K562 (cell line): ENCODE measurements around the gene ACAP3. TPM values are rescaled to one million over a fixed set of nuclear protein-coding genes. Genes with fewer than 3 reads are reported as not detected.

ENCODE experiments used
- BCL6 ChIP-seq: fragments of 250-450 bp; sonication (Bioruptor Pico); IDR thresholded peaks from 2 replicates; pipeline ENCODE4 v1.4.0; 2020
- CEBPB ChIP-seq: fragments of 450-650 bp; IDR thresholded peaks from 2 replicates; pipeline ENCODE4 v1.6.1; 2016; ENCODE audit warnings: missing genetic modification characterization, missing compliant biosample characterization
- CHD2 ChIP-seq: IDR thresholded peaks from 2 replicates; pipeline ENCODE4 v1.6.1; 2011; ENCODE audit warnings: low read depth, low read length
- CREB1 ChIP-seq, 2 experiments: sonication (generic) in 1 of 2; formaldehyde crosslinking in 1 of 2; IDR thresholded peaks; 2 replicates each; pipeline versions ENCODE4 v1.6.1 to v1.8.0; 2012 to 2022; ENCODE audit warnings: inconsistent platforms in 1 of 2, mild to moderate bottlenecking in 1 of 2, missing genetic modification reagents in 1 of 2, moderate library complexity in 1 of 2
- ELF1 ChIP-seq: fragments of 200-800 bp; sonication (Bioruptor generic); IDR thresholded peaks from 2 replicates; pipeline ENCODE4 v1.6.1; 2016; ENCODE audit warnings: missing genetic modification characterization, missing compliant biosample characterization
- GABPA ChIP-seq: fragments of 200-800 bp; sonication (Bioruptor generic); conservative IDR thresholded peaks from 2 replicates; pipeline ENCODE4 v1.6.1; 2016; ENCODE audit warnings: low read depth, missing genetic modification characterization, missing compliant biosample characterization
- GATAD2B ChIP-seq: fragments of 450-650 bp; IDR thresholded peaks from 2 replicates; pipeline ENCODE4 v1.6.1; 2017; ENCODE audit warnings: mild to moderate bottlenecking, borderline replicate concordance
- PHB ChIP-seq: fragments of 250-450 bp; sonication (Bioruptor Pico); IDR thresholded peaks from 2 replicates; pipeline ENCODE4 v1.5.0; 2021
- SIN3B ChIP-seq: fragments of 450-650 bp; IDR thresholded peaks from 2 replicates; pipeline ENCODE4 v1.6.1; 2017; ENCODE audit warnings: low read depth, mild to moderate bottlenecking, moderate library complexity
- SRSF3 ChIP-seq: fragments of 200-400 bp; formaldehyde crosslinking; IDR thresholded peaks from 2 replicates; pipeline ENCODE4 v1.6.1; 2016; ENCODE audit warnings: mild to moderate bottlenecking, low read length, moderate library complexity; ENCODE audit not compliant: insufficient read depth
- STAT5B ChIP-seq: fragments of 250-450 bp; sonication (Bioruptor Pico); IDR thresholded peaks from 2 replicates; pipeline ENCODE4 v1.8.0; 2021; ENCODE audit warnings: mild to moderate bottlenecking, inconsistent platforms
- TEAD1 ChIP-seq, 2 experiments: fragments of 450-650 bp in 1 of 2; sonication (generic) in 1 of 2; formaldehyde crosslinking; IDR thresholded peaks; 2 replicates each; pipeline versions ENCODE4 v1.4.0 to v1.8.0; 2020 to 2022; ENCODE audit warnings: mild to moderate bottlenecking in 2 of 2, missing genetic modification reagents in 1 of 2
- polyA plus RNA-seq, 8 experiments: library from polyadenylated mRNA; depleted of rRNA in 4 of 8; stranded (reverse) in 5 of 8; unstranded in 3 of 8; fragments of >200 nt; fragmentation: Nextera tagmentation in 2 of 8; fragmentation: Illumina TruSeq in 1 of 8; extraction: Ambion mirVana in 2 of 8; extraction: Trizol in 1 of 8; gene quantifications; 2 replicates each; pipeline versions ENCODE4 v1.2.1 to v1.2.3, GENCODE V29; 2011 to 2014; ENCODE audit warnings: inconsistent platforms in 1 of 8, missing spikeins in 1 of 8
- total RNA-seq, 7 experiments: library from RNA; depleted of rRNA in 6 of 7; stranded (reverse); fragments of >200 nt in 6 of 7; fragmentation: Illumina TruSeq in 2 of 7; extraction: Trizol in 2 of 7; gene quantifications; 2 replicates each; pipeline versions ENCODE4 v1.2.1 to v1.2.3, GENCODE V29; 2011 to 2021; ENCODE audit warnings: low replicate concordance in 1 of 7
- TF ChIP-seq, protein P1 (sequence below): sonication (generic); formaldehyde crosslinking; IDR thresholded peaks from 2 replicates; pipeline ENCODE4 v1.8.1; 2023; ENCODE audit warnings: mild to moderate bottlenecking, missing genetic modification reagents
- TF ChIP-seq, protein P2 (sequence below): fragments of 200-600 bp; sonication (generic); IDR thresholded peaks from one replicate; pipeline ENCODE4 v1.6.1; 2012; ENCODE audit warnings: mild to moderate bottlenecking, low read depth, low read length, inconsistent platforms

The ACAP3 gene
- total and polyA plus RNA-seq, 9 of the 15 experiments (the other 6 are each of a cell fraction or from before 2014, with no cell fraction given), result 0.01 to 49.0 (median 12.0) TPM

DNA sequence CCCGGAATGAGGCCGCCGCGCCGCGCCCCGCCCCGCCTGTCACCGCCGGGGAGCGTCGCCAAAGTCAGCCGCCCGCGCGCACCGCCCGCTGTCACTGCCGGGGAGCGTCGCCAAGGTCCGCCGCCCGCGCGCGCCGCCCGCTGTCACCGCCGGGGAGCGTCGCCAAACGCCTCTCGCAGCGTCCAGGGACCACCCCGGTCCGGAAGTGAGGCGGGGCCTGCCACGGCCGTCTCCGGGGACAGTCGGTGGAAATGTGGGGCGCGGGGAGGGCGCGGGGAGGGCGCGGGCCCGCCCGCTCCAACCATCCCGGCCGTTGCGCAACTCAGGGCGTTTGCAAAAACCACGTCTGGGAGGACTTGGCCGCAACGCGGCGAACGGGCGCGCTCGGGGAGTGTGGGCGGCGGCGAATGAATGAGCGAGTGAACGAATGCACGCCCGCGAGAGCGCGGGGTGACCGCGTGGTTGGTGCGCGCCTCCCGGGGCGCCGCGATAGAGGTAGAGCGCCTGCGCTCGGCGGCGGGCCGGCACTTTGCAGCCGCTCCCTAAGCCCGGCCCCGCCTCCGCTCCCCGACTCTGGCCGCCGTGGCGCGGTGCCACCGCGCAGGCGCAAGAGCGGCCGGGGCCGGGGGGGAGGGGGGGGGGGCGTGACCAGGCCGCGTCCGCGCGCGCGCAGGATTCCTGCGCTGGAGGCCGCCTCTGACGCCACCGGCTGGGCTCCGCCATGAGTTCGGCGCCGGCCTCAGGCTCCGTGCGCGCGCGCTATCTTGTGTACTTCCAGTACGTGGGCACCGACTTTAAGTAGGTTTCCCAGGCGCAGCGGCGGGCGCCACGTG lies at the start of gene ACAP3, which contains the start of gene PUSL1 (continued):
- TF ChIP-seq SRSF3 (no peak), CHD2 (peak; percentile 85), SIN3B (0 out of 2 replicates have a peak, but pooled peaks have one; percentile 8), GABPA (tag) (peak; percentile 90), CEBPB (tag) (peak; percentile 100), PHB (no peak), GATAD2B (peak; percentile 40), CREB1 (IDR thresholded peaks at IDR 0.05) (peak; percentile 54), CREB1 (CRISPR knock-in tag; IDR thresholded peaks at IDR 0.05) (peak; percentile 69), ELF1 (tag) (peak; percentile 93), STAT5B (CRISPR knock-in tag) (no peak), BCL6 (CRISPR knock-in tag) (no peak), TEAD1 (CRISPR knock-in tag; IDR thresholded peaks at IDR 0.05) (peak in 1 of 2 experiments; percentile 28; a peak in 1 of 4 replicates)
- TF ChIP-seq, protein P1, sequence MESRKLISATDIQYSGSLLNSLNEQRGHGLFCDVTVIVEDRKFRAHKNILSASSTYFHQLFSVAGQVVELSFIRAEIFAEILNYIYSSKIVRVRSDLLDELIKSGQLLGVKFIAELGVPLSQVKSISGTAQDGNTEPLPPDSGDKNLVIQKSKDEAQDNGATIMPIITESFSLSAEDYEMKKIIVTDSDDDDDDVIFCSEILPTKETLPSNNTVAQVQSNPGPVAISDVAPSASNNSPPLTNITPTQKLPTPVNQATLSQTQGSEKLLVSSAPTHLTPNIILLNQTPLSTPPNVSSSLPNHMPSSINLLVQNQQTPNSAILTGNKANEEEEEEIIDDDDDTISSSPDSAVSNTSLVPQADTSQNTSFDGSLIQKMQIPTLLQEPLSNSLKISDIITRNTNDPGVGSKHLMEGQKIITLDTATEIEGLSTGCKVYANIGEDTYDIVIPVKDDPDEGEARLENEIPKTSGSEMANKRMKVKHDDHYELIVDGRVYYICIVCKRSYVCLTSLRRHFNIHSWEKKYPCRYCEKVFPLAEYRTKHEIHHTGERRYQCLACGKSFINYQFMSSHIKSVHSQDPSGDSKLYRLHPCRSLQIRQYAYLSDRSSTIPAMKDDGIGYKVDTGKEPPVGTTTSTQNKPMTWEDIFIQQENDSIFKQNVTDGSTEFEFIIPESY (CRISPR knock-in tag), result peak; percentile 72
- TF ChIP-seq, protein P2, sequence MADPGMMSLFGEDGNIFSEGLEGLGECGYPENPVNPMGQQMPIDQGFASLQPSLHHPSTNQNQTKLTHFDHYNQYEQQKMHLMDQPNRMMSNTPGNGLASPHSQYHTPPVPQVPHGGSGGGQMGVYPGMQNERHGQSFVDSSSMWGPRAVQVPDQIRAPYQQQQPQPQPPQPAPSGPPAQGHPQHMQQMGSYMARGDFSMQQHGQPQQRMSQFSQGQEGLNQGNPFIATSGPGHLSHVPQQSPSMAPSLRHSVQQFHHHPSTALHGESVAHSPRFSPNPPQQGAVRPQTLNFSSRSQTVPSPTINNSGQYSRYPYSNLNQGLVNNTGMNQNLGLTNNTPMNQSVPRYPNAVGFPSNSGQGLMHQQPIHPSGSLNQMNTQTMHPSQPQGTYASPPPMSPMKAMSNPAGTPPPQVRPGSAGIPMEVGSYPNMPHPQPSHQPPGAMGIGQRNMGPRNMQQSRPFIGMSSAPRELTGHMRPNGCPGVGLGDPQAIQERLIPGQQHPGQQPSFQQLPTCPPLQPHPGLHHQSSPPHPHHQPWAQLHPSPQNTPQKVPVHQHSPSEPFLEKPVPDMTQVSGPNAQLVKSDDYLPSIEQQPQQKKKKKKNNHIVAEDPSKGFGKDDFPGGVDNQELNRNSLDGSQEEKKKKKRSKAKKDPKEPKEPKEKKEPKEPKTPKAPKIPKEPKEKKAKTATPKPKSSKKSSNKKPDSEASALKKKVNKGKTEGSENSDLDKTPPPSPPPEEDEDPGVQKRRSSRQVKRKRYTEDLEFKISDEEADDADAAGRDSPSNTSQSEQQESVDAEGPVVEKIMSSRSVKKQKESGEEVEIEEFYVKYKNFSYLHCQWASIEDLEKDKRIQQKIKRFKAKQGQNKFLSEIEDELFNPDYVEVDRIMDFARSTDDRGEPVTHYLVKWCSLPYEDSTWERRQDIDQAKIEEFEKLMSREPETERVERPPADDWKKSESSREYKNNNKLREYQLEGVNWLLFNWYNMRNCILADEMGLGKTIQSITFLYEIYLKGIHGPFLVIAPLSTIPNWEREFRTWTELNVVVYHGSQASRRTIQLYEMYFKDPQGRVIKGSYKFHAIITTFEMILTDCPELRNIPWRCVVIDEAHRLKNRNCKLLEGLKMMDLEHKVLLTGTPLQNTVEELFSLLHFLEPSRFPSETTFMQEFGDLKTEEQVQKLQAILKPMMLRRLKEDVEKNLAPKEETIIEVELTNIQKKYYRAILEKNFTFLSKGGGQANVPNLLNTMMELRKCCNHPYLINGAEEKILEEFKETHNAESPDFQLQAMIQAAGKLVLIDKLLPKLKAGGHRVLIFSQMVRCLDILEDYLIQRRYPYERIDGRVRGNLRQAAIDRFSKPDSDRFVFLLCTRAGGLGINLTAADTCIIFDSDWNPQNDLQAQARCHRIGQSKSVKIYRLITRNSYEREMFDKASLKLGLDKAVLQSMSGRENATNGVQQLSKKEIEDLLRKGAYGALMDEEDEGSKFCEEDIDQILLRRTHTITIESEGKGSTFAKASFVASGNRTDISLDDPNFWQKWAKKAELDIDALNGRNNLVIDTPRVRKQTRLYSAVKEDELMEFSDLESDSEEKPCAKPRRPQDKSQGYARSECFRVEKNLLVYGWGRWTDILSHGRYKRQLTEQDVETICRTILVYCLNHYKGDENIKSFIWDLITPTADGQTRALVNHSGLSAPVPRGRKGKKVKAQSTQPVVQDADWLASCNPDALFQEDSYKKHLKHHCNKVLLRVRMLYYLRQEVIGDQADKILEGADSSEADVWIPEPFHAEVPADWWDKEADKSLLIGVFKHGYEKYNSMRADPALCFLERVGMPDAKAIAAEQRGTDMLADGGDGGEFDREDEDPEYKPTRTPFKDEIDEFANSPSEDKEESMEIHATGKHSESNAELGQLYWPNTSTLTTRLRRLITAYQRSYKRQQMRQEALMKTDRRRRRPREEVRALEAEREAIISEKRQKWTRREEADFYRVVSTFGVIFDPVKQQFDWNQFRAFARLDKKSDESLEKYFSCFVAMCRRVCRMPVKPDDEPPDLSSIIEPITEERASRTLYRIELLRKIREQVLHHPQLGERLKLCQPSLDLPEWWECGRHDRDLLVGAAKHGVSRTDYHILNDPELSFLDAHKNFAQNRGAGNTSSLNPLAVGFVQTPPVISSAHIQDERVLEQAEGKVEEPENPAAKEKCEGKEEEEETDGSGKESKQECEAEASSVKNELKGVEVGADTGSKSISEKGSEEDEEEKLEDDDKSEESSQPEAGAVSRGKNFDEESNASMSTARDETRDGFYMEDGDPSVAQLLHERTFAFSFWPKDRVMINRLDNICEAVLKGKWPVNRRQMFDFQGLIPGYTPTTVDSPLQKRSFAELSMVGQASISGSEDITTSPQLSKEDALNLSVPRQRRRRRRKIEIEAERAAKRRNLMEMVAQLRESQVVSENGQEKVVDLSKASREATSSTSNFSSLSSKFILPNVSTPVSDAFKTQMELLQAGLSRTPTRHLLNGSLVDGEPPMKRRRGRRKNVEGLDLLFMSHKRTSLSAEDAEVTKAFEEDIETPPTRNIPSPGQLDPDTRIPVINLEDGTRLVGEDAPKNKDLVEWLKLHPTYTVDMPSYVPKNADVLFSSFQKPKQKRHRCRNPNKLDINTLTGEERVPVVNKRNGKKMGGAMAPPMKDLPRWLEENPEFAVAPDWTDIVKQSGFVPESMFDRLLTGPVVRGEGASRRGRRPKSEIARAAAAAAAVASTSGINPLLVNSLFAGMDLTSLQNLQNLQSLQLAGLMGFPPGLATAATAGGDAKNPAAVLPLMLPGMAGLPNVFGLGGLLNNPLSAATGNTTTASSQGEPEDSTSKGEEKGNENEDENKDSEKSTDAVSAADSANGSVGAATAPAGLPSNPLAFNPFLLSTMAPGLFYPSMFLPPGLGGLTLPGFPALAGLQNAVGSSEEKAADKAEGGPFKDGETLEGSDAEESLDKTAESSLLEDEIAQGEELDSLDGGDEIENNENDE, result no peak
